ENCODE measurements around the gene ZMYND10.

DNA sequence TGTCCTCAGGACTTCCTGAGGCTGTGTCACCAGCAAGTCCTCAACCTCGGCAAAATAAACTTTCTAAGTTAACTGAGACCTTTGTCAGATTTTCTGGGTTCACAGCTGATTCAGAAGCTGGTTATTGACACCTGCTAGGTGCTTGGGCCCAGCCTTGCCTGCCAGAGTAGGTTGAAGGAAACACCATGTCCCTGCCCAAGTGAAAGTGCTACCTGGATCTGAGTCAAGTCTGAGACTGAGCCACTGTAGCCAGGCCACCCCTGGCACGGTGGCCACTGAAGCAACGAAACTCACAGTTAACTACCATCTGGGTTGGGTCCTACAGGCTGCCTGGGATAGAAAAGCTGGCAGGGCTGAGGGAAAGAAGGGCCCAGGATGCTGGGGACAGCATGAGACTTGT lies 31.2 kb downstream of the ZMYND10 start:
- TF ChIP-seq, protein P1, sequence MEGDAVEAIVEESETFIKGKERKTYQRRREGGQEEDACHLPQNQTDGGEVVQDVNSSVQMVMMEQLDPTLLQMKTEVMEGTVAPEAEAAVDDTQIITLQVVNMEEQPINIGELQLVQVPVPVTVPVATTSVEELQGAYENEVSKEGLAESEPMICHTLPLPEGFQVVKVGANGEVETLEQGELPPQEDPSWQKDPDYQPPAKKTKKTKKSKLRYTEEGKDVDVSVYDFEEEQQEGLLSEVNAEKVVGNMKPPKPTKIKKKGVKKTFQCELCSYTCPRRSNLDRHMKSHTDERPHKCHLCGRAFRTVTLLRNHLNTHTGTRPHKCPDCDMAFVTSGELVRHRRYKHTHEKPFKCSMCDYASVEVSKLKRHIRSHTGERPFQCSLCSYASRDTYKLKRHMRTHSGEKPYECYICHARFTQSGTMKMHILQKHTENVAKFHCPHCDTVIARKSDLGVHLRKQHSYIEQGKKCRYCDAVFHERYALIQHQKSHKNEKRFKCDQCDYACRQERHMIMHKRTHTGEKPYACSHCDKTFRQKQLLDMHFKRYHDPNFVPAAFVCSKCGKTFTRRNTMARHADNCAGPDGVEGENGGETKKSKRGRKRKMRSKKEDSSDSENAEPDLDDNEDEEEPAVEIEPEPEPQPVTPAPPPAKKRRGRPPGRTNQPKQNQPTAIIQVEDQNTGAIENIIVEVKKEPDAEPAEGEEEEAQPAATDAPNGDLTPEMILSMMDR (IDR thresholded peaks at IDR 0.05) = no peak
- no peak for TF ChIP-seq POLR2A (IDR thresholded peaks at IDR 0.05)
